Measurements from ENCODE around the gene BZW1.

DNA sequence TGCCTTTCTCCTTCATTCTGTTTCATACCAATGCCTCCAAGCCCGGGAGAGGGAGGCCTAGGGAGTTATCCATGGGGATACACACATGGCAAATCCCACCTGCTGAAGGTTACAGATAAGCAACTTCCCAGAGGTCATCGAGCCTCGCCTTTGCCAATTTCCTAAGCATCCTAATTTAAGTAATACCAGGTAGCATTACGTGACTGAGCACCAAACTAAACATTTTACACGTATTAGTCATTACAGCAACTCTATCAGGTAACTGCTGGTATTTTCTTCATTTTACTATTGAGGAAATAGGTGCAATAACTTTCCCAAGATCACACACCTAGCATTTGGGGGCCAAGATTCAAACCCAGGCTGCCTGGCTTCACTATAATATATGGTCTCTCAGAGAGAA, 30.1 kb upstream of the BZW1 start:
- TF ChIP-seq, protein P1, sequence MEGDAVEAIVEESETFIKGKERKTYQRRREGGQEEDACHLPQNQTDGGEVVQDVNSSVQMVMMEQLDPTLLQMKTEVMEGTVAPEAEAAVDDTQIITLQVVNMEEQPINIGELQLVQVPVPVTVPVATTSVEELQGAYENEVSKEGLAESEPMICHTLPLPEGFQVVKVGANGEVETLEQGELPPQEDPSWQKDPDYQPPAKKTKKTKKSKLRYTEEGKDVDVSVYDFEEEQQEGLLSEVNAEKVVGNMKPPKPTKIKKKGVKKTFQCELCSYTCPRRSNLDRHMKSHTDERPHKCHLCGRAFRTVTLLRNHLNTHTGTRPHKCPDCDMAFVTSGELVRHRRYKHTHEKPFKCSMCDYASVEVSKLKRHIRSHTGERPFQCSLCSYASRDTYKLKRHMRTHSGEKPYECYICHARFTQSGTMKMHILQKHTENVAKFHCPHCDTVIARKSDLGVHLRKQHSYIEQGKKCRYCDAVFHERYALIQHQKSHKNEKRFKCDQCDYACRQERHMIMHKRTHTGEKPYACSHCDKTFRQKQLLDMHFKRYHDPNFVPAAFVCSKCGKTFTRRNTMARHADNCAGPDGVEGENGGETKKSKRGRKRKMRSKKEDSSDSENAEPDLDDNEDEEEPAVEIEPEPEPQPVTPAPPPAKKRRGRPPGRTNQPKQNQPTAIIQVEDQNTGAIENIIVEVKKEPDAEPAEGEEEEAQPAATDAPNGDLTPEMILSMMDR (IDR thresholded peaks at IDR 0.05; ENCODE audit: insufficient read depth, low read length) = no peak
- no peak for TF ChIP-seq SPI1 (IDR thresholded peaks at IDR 0.05; ENCODE audit: borderline replicate concordance, low read depth)

Data from HL-60 (cell line).